Activated T-cell treated with anti-CD3 and anti-CD28 coated beads, Interleukin-2, amount 50 U/mL, for 4 hours (primary cell): ENCODE data around the gene KIAA0586. TPM values are rescaled to one million over a fixed set of nuclear protein-coding genes. Genes with fewer than 3 reads are reported as not detected.

Experiments
- ATAC-seq, 2 donors: fragments of 200-7000 bp; cut with Tn5 transposase; one replicate each; pipeline ENCODE4 v1.10.0; 2021
- DNase-seq: peaks from one replicate; pipeline ENCODE4 v3.0.0-alpha.2; 2020
- H3K27me3 Mint-ChIP-seq: one replicate; pipeline ENCODE4 v1.8.0; 2021; ENCODE audit warnings: low read depth, mixed read lengths
- H3K36me3 Mint-ChIP-seq: one replicate; pipeline ENCODE4 v1.8.0; 2022; ENCODE audit warnings: mixed read lengths; ENCODE audit not compliant: insufficient read depth
- H3K4me1 Mint-ChIP-seq: one replicate; pipeline ENCODE4 v1.8.0; 2021; ENCODE audit warnings: low read depth, mixed read lengths
- H3K4me3 Mint-ChIP-seq: one replicate; pipeline ENCODE4 v1.8.0; 2021; ENCODE audit warnings: mild to moderate bottlenecking, moderate library complexity, mixed read lengths
- H3K9me3 Mint-ChIP-seq: one replicate; pipeline ENCODE4 v1.8.0; 2021; ENCODE audit warnings: mixed read lengths
- total RNA-seq, 3 donors: library from RNA; stranded (reverse); gene quantifications; one replicate each; pipeline ENCODE4 v1.2.1, GENCODE V29; 2021

The KIAA0586 gene
- total RNA-seq, 3 donors from 2014 or later = 8.4 to 10.1 (median 9.3) TPM

- H3K9me3 Mint-ChIP-seq = peaks cover 6% of the 10 kb centered on the region
- ATAC-seq (no peak), DNase-seq (no peak)
- no peak overlapping the region for H3K4me3 Mint-ChIP-seq
- H3K36me3 Mint-ChIP-seq = peaks cover 15% of the 10 kb centered on the region
- no peaks in the 10 kb centered on the region for H3K27me3 Mint-ChIP-seq
- peaks cover 2% of the 10 kb centered on the region for H3K4me1 Mint-ChIP-seq
Observed at GRCh38 chr14:58547649-58548048, 120.1 kb downstream of the KIAA0586 start.

DNA sequence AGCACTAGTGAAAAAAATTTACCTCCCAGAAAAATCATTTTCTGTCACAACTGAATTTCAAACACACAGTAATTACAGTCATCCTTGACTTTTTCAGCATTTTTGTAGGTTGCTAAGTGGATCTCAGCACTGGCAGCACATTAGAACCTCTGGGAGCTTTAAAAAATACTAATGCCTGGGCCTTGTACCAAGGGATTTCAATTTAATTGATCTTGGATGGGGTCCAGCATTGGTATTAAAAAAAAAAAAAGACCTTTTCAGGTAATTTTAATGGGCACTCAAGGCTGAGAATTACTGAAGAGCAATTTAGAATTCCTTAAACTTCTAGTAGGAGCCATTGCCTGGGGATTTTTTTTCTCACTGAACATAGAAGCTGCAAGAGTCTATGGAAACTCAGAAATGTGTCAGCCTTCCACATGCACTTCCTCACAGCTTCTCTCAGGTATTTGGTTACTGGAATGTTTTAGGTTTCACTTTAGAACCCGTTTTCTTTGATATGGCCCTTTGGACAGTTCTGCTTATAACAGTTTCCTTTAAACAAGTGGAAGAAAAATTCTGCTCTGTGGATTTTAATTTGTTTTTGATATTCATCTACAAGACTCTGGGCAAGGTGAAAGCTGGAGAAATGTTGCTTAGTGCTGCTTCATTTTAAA, 121.7 kb downstream of the KIAA0586 start:
- Mint-ChIP-seq H3K36me3 (peaks cover 4% of the 10 kb centered on the region), H3K27me3 (no peaks in the 10 kb centered on the region), H3K9me3 (no peaks in the 10 kb centered on the region), H3K4me3 (no peak overlapping the region), H3K4me1 (no peaks in the 10 kb centered on the region)
- DNase-seq (no peak), ATAC-seq (no peak)

GRCh38 chr14:58553959-58554358, 126.4 kb downstream of the KIAA0586 start:
- Mint-ChIP-seq H3K4me1 (no peaks in the 10 kb centered on the region), H3K36me3 (no peaks in the 10 kb centered on the region), H3K9me3 (no peaks in the 10 kb centered on the region), H3K4me3 (no peak overlapping the region), H3K27me3 (no peaks in the 10 kb centered on the region)
- ATAC-seq = no peak
- DNase-seq = no peak

DNA sequence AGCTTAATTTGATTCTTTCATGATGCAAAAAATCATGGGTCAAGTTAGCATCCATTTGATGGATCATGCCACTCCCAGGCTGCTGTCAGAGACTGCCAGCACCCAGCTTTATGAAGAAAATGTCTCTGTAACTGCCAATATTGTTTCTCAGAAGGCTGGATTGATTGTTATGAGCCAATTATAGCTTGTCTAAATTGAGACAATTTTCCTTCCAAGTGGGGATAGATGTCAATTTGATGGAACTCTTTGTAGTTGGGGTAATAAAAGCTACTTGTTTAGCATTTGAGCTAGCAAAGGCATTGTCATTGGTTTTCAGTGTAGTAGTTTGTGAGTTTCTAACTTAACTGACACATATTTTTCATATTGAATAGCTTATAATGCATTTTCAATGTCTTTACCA, 128.1 kb downstream of the KIAA0586 start:
- no peaks in the 10 kb centered on the region for H3K36me3 Mint-ChIP-seq
- DNase-seq (no peak), ATAC-seq (no peak)
- H3K9me3 Mint-ChIP-seq = no peaks in the 10 kb centered on the region
- no peaks in the 10 kb centered on the region for H3K27me3 Mint-ChIP-seq
- no peaks in the 10 kb centered on the region for H3K4me1 Mint-ChIP-seq
- H3K4me3 Mint-ChIP-seq = no peak overlapping the region

- Mint-ChIP-seq H3K4me3 (no peak overlapping the region), H3K36me3 (no peaks in the 10 kb centered on the region), H3K27me3 (no peaks in the 10 kb centered on the region), H3K4me1 (no peaks in the 10 kb centered on the region), H3K9me3 (no peaks in the 10 kb centered on the region)
- no peak for ATAC-seq
- no peak for DNase-seq
Observed at GRCh38 chr14:58557242-58557641, 129.7 kb downstream of the KIAA0586 start.

DNA sequence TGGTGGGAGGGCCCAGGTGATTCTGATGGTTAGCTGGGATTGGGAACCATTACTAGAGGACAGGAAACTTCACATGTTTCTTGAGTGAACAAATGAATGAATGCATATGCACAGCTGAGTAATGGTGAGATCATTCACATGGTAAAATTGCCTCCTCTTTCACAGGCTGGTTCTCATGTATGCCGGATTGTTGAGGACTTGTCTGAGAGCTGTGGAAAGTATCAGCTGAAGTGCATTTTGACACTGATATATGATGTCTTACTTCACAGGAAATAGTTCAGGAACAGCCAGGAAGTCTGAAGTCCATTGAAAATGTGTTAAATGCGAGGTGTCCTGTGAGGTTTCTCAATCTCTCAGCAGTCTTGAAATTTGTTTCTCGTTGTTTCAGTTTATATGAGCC, 132.7 kb downstream of the KIAA0586 start:
- Mint-ChIP-seq H3K36me3 (peaks cover 3% of the 10 kb centered on the region), H3K4me1 (no peaks in the 10 kb centered on the region), H3K27me3 (no peaks in the 10 kb centered on the region), H3K9me3 (no peaks in the 10 kb centered on the region), H3K4me3 (no peak overlapping the region)
- DNase-seq (no peak), ATAC-seq (no peak)

GRCh38 chr14:58562141-58562540, 134.6 kb downstream of the KIAA0586 start:
- Mint-ChIP-seq H3K27me3 (no peaks in the 10 kb centered on the region), H3K4me3 (no peak overlapping the region), H3K4me1 (no peaks in the 10 kb centered on the region), H3K9me3 (no peaks in the 10 kb centered on the region), H3K36me3 (peaks cover 3% of the 10 kb centered on the region)
- no peak for ATAC-seq
- DNase-seq = no peak

DNA sequence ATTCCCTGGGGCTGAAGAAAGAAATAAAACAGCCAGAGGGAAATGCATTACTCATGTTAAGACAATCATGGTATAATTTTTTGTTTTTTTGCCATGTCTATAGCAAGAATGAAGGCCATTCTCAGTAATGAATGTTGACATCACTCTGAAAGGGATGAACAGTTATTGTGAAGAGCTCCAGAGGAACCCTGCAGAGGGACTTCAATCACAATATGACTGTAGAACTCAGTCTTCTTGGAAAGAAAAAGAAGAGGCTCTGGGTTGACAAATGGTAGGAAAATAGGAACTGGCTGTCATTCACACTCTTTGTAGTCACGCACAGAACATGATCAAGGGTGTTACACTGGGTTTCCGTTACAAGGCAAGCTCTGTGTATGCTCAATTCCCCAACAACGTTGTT, 136.5 kb downstream of the KIAA0586 start:
- DNase-seq = no peak
- Mint-ChIP-seq H3K4me3 (no peak overlapping the region), H3K4me1 (peaks cover under 1% of the 10 kb centered on the region), H3K9me3 (no peaks in the 10 kb centered on the region), H3K36me3 (peaks cover 3% of the 10 kb centered on the region), H3K27me3 (no peaks in the 10 kb centered on the region)
- no peak for ATAC-seq

DNA sequence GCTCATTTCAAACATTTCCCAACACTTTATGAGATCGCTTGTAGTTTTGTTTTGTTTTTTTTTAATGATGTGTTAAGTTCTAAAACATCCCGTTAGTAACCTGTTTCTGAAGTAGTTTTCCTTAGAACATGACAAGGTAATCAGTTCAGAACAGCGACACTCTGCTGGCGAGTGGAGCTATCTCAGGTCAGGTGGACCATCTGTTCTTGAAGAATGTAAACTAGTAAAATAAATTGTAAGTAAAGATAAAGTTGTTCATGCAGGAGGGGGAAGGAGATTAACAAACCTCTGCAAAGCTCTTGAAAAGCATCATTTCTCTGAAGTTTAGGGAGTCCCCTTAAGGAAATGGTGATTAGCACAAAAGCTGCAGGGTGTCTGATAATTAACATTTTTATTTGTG, 138.3 kb downstream of the KIAA0586 start:
- H3K4me1 Mint-ChIP-seq = peaks cover 8% of the 10 kb centered on the region
- DNase-seq (no peak), ATAC-seq (no peak)
- H3K27me3 Mint-ChIP-seq = no peaks in the 10 kb centered on the region
- H3K9me3 Mint-ChIP-seq = no peaks in the 10 kb centered on the region
- no peak overlapping the region for H3K4me3 Mint-ChIP-seq
- peaks cover 3% of the 10 kb centered on the region for H3K36me3 Mint-ChIP-seq

DNA sequence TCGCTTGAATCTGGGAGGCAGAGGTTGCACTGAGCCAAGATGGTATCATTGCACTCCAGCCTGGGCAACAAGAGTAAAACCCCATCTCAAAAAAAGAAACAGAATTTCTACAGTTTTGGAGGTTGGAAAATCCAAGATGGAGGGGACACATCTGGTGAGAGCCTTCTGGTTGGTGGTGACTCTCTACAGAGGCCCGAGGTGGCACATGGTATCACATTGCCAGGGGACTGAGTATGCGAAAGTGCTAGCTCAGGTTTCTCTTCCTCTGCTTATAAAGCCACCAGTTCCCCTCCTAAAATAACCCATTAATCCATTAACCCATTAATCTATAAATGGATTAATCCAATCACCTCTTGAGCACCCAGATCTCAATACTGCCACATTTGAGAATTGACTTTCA, 139.5 kb downstream of the KIAA0586 start:
- Mint-ChIP-seq H3K4me1 (peaks cover 18% of the 10 kb centered on the region), H3K36me3 (peaks cover 3% of the 10 kb centered on the region), H3K9me3 (no peaks in the 10 kb centered on the region), H3K27me3 (no peaks in the 10 kb centered on the region), H3K4me3 (no peak overlapping the region)
- DNase-seq (no peak), ATAC-seq (no peak)

GRCh38 chr14:58568322-58568721, 140.8 kb downstream of the KIAA0586 start:
- no peaks in the 10 kb centered on the region for H3K9me3 Mint-ChIP-seq
- ATAC-seq (no peak), DNase-seq (no peak)
- peaks cover 26% of the 10 kb centered on the region for H3K4me1 Mint-ChIP-seq
- H3K36me3 Mint-ChIP-seq = no peaks in the 10 kb centered on the region
- no peaks in the 10 kb centered on the region for H3K27me3 Mint-ChIP-seq
- no peak overlapping the region for H3K4me3 Mint-ChIP-seq

DNA sequence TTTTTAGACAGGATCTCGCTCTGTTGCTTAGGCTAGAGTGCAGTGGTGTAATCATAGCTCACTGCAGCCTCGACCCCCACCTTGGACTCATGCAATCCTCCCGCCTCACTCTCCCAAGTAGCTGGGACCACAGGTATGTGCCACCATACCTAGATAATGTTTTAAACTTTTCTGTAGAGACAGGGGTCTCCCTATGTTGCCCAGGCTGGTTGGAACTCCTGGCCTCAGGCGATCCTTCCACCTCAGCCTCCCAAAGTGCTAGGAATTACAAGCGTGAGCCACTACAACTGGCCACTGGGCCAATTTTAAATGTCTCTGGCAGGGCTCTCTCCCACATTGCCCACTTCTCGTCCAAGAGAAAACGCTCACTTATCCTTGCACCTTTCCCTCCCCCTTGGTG, 143.7 kb downstream of the KIAA0586 start:
- ATAC-seq (no peak), DNase-seq (no peak)
- H3K36me3 Mint-ChIP-seq = no peaks in the 10 kb centered on the region
- no peaks in the 10 kb centered on the region for H3K27me3 Mint-ChIP-seq
- H3K4me3 Mint-ChIP-seq = peak overlapping the region; percentile 45
- peaks cover 26% of the 10 kb centered on the region for H3K4me1 Mint-ChIP-seq
- H3K9me3 Mint-ChIP-seq = no peaks in the 10 kb centered on the region

DNA sequence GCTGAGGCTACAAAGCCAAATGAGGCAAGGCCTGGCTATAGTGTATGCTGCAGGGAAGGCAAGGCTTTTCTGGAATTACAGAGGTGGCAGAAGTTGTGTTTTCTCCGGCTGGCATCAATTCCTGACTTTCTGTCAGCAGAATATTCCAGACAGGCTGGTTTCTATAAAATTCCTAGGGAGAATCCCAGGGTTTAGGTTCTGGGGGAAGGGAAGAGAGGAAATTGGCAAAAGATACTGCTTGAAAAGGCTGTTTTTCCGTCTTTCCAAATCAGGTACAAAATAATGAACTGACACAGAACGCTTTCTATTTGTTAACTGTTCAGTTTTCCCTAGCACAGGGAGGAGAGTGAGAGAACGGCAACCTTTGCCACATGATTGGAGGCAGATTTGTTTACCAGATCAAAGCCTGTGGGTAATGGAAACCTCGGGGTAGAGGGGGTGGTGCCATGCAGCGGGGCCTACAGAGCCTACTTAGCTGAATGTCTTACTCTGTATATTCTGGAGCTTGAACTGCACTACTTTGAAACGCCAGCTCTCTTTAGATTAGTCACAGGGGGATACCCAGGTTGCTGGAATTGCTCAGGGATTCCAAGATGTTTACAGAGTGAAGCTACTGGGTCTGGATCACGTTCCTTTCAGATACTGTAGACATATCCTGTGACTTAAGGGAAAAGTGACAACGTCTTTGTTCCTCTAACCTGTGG, 144.4 kb downstream of the KIAA0586 start:
- no peaks in the 10 kb centered on the region for H3K27me3 Mint-ChIP-seq
- H3K4me3 Mint-ChIP-seq = peak overlapping the region; percentile 45
- H3K4me1 Mint-ChIP-seq = peaks cover 26% of the 10 kb centered on the region
- DNase-seq = peak; percentile 40
- no peaks in the 10 kb centered on the region for H3K36me3 Mint-ChIP-seq
- no peaks in the 10 kb centered on the region for H3K9me3 Mint-ChIP-seq
- ATAC-seq = peak; percentile 83 to 91

DNA sequence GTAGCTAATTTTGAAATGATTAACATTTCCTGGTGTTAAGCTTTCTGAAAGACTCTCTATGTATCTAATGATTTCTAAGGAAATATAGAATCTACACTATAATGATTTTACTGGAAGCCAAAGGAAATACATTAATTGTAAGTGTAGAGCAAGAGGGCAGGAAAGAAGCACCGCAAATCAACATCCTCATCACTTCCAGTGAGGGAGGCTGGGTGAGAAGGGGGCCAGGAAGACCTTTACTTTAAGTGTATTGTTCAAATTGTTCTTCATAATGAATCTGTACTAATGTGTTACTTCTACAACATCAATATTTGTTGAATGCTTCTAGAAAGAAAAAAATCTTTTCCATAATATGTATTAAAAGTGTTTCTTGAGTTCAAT, 144.9 kb downstream of the KIAA0586 start:
- DNase-seq (no peak), ATAC-seq (no peak)
- no peaks in the 10 kb centered on the region for H3K27me3 Mint-ChIP-seq
- H3K4me3 Mint-ChIP-seq = peak overlapping the region; percentile 45
- no peaks in the 10 kb centered on the region for H3K36me3 Mint-ChIP-seq
- peaks cover 26% of the 10 kb centered on the region for H3K4me1 Mint-ChIP-seq
- no peaks in the 10 kb centered on the region for H3K9me3 Mint-ChIP-seq

DNA sequence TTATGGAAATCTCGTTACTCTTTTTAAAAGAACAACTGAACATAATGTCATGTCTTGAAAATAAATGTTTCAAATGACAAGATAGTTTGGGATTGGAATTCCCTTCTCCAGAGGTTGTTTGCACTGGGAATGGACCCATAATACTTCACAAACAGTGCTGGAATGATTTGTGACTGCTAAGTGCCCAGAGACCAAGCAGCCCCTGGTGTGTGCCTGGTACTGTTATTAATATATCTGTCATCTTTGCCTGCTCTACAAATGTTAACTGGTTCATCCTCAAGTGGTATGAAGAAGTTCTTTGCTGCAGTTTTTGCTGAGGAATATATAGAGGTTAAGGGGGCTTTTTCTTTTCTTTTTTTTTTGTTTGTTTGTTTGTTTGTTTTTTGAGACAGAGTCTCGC, 145.3 kb downstream of the KIAA0586 start:
- H3K4me3 Mint-ChIP-seq = no peak overlapping the region
- no peaks in the 10 kb centered on the region for H3K9me3 Mint-ChIP-seq

More for the DNA sequence above, 145.3 kb downstream of the KIAA0586 start:
- DNase-seq (no peak), ATAC-seq (no peak)
- Mint-ChIP-seq H3K4me1 (peaks cover 26% of the 10 kb centered on the region), H3K36me3 (no peaks in the 10 kb centered on the region), H3K27me3 (no peaks in the 10 kb centered on the region)
